ENCODE data around the gene PCYT1A.

Gene PCYT1A

DNA sequence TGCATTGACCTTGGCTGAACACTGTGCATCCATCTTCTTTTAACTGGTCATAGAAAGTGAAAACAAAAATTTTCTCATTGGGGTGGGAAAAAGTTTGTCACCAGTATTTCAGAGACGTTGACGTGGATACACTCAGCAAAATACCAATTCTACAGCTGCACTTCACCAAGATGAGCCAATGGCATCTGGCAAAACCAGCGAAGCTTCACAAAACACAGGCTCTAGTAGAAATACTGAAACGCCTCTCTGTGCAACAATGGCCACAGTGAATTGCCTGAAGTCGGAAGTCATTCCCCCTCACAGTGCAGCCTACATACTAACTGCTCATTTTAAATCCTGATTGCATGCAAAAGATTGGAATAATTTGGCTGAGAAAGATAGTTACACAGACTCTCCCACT is 17.0 kb downstream of the PCYT1A start:
- H3K9me3 ChIP-seq = no peaks in the 10 kb centered on the region
- DNase-seq = no peak
- H3K27ac ChIP-seq = no peak overlapping the region
- peaks cover 19 to 62% (median 54%) of the 10 kb centered on the region in 3 donors for H3K36me3 ChIP-seq
- no peaks in the 10 kb centered on the region for H3K27me3 ChIP-seq
- TF ChIP-seq, protein P1, sequence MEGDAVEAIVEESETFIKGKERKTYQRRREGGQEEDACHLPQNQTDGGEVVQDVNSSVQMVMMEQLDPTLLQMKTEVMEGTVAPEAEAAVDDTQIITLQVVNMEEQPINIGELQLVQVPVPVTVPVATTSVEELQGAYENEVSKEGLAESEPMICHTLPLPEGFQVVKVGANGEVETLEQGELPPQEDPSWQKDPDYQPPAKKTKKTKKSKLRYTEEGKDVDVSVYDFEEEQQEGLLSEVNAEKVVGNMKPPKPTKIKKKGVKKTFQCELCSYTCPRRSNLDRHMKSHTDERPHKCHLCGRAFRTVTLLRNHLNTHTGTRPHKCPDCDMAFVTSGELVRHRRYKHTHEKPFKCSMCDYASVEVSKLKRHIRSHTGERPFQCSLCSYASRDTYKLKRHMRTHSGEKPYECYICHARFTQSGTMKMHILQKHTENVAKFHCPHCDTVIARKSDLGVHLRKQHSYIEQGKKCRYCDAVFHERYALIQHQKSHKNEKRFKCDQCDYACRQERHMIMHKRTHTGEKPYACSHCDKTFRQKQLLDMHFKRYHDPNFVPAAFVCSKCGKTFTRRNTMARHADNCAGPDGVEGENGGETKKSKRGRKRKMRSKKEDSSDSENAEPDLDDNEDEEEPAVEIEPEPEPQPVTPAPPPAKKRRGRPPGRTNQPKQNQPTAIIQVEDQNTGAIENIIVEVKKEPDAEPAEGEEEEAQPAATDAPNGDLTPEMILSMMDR (IDR thresholded peaks at IDR 0.05) = no peak
- intact Hi-C loops (cut with DNase I; ENCODE audit: low total_unique reads) = no loop called here
- H3K4me1 ChIP-seq = peaks cover 0 to 3% (median 0%) of the 10 kb centered on the region in 4 donors
- H3K4me3 ChIP-seq = no peak overlapping the region

DNA sequence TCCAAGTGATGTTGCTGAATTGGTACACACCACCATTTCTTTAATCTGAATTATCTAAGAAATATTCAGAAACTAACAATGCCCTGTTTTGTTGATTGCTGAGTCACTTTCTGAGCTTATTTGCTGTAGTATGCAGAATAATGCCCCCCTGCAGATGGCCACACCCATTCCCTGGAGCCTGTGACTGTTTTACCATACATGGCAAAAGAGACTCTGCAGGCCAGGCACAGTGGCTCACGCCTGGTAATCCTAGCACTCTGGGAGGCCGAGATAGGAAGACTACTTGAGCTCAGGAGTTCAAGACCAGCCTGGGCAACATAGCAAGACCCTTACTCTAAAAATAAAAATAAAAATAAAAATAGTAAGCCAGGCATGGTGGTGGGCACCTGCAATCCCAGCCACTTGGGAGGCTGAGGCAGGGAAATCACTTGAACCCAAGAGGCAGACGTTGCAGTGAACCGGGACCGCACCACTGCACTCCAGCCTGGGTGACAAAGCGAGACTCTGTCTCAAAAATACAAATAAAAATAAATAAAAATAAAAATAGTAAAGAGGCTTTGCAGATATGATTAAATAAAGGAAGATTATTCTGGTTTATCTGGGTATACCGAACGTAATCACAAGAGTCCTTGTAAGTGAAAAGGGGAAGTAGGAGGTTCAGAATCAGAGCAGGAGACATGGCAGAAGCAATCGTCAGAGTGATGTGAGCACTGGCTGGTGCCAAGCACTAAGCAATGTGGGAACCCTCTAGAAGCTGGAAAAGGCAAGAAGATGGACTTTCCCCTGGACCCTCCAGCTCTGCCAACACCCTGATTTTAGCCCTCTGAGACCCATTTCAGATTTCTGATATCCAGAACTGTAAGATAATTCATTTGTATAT is 19.0 kb downstream of the PCYT1A start:
- H3K4me1 ChIP-seq = peaks cover 0 to 3% (median 0%) of the 10 kb centered on the region in 4 donors
- no peak for DNase-seq

DNA sequence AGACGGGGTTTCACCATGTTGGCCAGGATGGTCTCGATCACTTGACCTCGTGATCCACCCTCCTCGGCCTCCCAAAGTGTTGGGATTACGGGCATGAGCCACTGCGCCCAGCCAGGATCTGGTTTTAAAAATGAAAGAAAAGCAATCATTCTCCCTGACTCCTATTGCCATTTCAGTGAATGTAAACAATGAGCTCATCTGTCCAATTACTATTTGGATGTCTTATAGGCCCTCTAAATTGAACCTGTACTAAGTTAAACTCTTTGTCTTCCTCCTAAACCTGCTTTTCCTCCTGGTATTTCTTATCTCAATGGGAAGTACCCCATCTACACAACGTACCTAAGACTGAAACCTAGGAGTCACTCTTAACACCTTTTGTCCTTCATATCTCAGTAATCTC is 23.7 kb downstream of the PCYT1A start:
- intact Hi-C loops (cut with DNase I; ENCODE audit: low total_unique reads) = no loop called here
- peaks cover 18 to 71% (median 44%) of the 10 kb centered on the region in 3 donors for H3K36me3 ChIP-seq

More for the DNA sequence above, 19.0 kb downstream of the PCYT1A start:
- Histone ChIP-seq H3K36me3 (peaks cover 24 to 75% (median 50%) of the 10 kb centered on the region in 3 donors), H3K4me3 (no peak overlapping the region), H3K27me3 (no peaks in the 10 kb centered on the region), H3K27ac (no peak overlapping the region), H3K9me3 (no peaks in the 10 kb centered on the region)
- TF ChIP-seq, protein P1 (IDR thresholded peaks at IDR 0.05) = no peak
- intact Hi-C loops (cut with DNase I; ENCODE audit: low total_unique reads) = no loop called here

DNA sequence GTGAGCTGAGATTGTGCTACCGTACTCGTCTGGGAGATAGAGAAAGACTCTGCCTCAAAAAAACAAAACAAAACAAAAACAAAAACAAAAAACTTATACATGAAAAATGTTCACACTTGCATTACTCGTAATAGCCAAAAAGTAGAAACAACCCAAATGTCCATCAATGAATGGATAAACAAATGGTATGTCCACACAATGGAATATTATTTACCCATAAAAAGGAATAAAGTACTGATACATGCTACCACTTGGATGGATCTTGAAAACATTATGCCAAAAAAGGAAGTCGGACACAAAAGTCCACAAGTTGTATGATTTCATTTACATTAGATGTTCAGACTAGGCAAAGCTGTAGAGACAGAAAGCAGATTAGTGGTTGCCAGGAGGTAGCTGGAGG is 26.7 kb downstream of the PCYT1A start:
- H3K36me3 ChIP-seq = peaks cover 14 to 57% (median 34%) of the 10 kb centered on the region in 3 donors
- intact Hi-C loops (cut with DNase I; ENCODE audit: low total_unique reads) = no loop called here
- TF ChIP-seq, protein P1 (IDR thresholded peaks at IDR 0.05) = no peak

More for the DNA sequence above, 23.7 kb downstream of the PCYT1A start:
- H3K9me3 ChIP-seq = no peaks in the 10 kb centered on the region
- no peak overlapping the region for H3K4me3 ChIP-seq
- H3K27ac ChIP-seq = no peak overlapping the region
- no peaks in the 10 kb centered on the region for H3K27me3 ChIP-seq
- TF ChIP-seq, protein P1 (IDR thresholded peaks at IDR 0.05) = no peak
- no peak for DNase-seq
- peaks cover 0 to 3% (median 0%) of the 10 kb centered on the region in 4 donors for H3K4me1 ChIP-seq

DNA sequence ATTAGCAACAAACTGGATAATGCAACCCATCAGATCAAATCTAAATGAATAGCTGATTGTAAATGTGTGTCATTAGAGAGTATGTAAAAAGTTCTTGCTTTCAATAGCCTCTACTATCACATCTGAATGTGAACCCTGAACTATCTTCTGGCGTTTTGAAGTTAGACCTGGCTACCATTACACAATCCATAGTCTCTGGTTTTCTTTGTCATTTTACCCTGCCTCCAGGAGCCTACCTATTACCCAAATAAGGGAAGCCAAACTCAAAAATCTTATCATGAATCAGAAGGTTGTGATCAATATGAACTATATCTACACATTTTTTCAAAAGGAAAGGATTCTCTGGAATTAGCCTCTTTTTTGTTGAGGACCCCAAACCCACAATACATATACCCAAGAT is 31.8 kb downstream of the PCYT1A start:
- H3K36me3 ChIP-seq = peaks cover 8 to 36% (median 29%) of the 10 kb centered on the region in 3 donors
- H3K27me3 ChIP-seq = no peaks in the 10 kb centered on the region
- TF ChIP-seq, protein P1 (IDR thresholded peaks at IDR 0.05) = no peak
- no peak for DNase-seq
- intact Hi-C loops (cut with DNase I; ENCODE audit: low total_unique reads) = no loop called here
- H3K4me1 ChIP-seq = no peaks in the 10 kb centered on the region
- no peak overlapping the region for H3K4me3 ChIP-seq
- no peaks in the 10 kb centered on the region for H3K9me3 ChIP-seq
- no peak overlapping the region for H3K27ac ChIP-seq

More for the DNA sequence above, 26.7 kb downstream of the PCYT1A start:
- Histone ChIP-seq H3K27ac (no peak overlapping the region), H3K4me1 (no peaks in the 10 kb centered on the region), H3K4me3 (no peak overlapping the region), H3K27me3 (no peaks in the 10 kb centered on the region), H3K9me3 (no peaks in the 10 kb centered on the region)
- no peak for DNase-seq
